KBM-7 (cell line): ENCODE data around the gene TBC1D12.

Experiments
- DNase-seq: peaks from one replicate; pipeline ENCODE4 v3.0.0-alpha.2; 2015
- in situ Hi-C: fragments of 300-500 bp; cut with MboI; formaldehyde crosslinking; loops from 2 replicates; pipeline ENCODE4 v1.14.3; 2020; ENCODE audit warnings: low sequenced_read_pairs, low pct_unique_long_range_greater_than_20kb, mixed read lengths

TBC1D12 gene

GRCh38 chr10:94403380-94404213 is 1.3 kb downstream of the TBC1D12 start:
- peak; percentile 79 for DNase-seq
- in situ Hi-C loops, result no loop called here

GRCh38 chr10:94405406-94405805 is 3.1 kb downstream of the TBC1D12 start:
- in situ Hi-C loops, result no loop called here
- no peak for DNase-seq

GRCh38 chr10:94407668-94408067 is 5.3 kb downstream of the TBC1D12 start:
- DNase-seq, result no peak
- in situ Hi-C loops, result no loop called here

GRCh38 chr10:94409021-94409657 is 6.8 kb downstream of the TBC1D12 start:
- in situ Hi-C loops, result no loop called here
- DNase-seq, result no peak

- in situ Hi-C loops, result no loop called here
Measured at GRCh38 chr10:94411304-94411703, 9.0 kb downstream of the TBC1D12 start.

GRCh38 chr10:94412449-94412848 is 10.1 kb downstream of the TBC1D12 start:
- in situ Hi-C loops, result no loop called here
- DNase-seq, result no peak

More at GRCh38 chr10:94411304-94411703, 9.0 kb downstream of the TBC1D12 start:
- DNase-seq, result no peak

GRCh38 chr10:94413361-94413760 is 11.0 kb downstream of the TBC1D12 start:
- in situ Hi-C loops, result no loop called here
- DNase-seq, result no peak

GRCh38 chr10:94416896-94417295 is 14.6 kb downstream of the TBC1D12 start:
- in situ Hi-C loops, result no loop called here
- no peak for DNase-seq

- DNase-seq, result no peak
- in situ Hi-C loops, result no loop called here
Measured at GRCh38 chr10:94417321-94417720, 15.0 kb downstream of the TBC1D12 start.

GRCh38 chr10:94420516-94420915 is 18.2 kb downstream of the TBC1D12 start:
- in situ Hi-C loops, result no loop called here
- no peak for DNase-seq

GRCh38 chr10:94420998-94421528 is 18.7 kb downstream of the TBC1D12 start:
- DNase-seq, result no peak
- in situ Hi-C loops, result no loop called here

- in situ Hi-C loops, result no loop called here
- DNase-seq, result no peak
Measured at GRCh38 chr10:94423627-94424026, 21.3 kb downstream of the TBC1D12 start.

GRCh38 chr10:94424714-94425337 is 22.5 kb downstream of the TBC1D12 start:
- in situ Hi-C loops, result no loop called here
- DNase-seq, result no peak

- DNase-seq, result no peak
- in situ Hi-C loops, result no loop called here
Measured at GRCh38 chr10:94425942-94426341, 23.6 kb downstream of the TBC1D12 start.

- peak; percentile 15 for DNase-seq
- in situ Hi-C loops, result no loop called here
Measured at GRCh38 chr10:94427166-94427565, 24.8 kb downstream of the TBC1D12 start.

GRCh38 chr10:94428766-94429707 is 26.7 kb downstream of the TBC1D12 start:
- no peak for DNase-seq
- in situ Hi-C loops, result no loop called here

GRCh38 chr10:94430701-94431100 is 28.4 kb downstream of the TBC1D12 start:
- no peak for DNase-seq
- in situ Hi-C loops, result no loop called here

- DNase-seq, result no peak
- in situ Hi-C loops, result no loop called here
Measured at GRCh38 chr10:94432443-94432842, 30.1 kb downstream of the TBC1D12 start.

GRCh38 chr10:94439275-94439861 is 37.0 kb downstream of the TBC1D12 start:
- DNase-seq, result peak; percentile 12
- in situ Hi-C loops, result no loop called here
